ENCODE results near the gene SALL1. TPM values are rescaled to one million over a fixed set of nuclear protein-coding genes. Genes with fewer than 3 reads are reported as not detected.

The SALL1 gene
- total RNA-seq, 1 experiment from 2014 or later, result 101 TPM

DNA sequence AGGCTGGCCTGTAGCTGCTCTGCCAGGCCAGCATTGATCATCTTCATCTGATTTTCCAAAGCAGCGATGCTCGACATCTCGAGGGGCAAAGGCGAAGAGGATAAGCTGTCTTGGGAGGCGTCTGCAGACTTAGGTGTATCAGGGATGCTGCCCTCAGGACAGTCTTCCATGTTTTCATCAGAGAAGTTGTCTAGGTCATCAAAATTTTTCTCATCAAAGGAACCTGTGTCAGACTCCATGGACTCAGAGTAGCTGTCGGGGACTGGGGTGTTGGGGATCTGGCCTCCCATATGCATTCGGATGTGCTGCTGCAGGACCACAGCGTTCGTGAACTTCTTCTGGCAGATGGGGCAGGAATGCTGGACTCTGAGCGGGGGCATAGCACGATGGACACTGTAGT is 11.5 kb downstream of the SALL1 start:
- Histone ChIP-seq H3K9me3 (ENCODE audit: control insufficient read depth, low read depth, low read length) (no peaks in the 10 kb centered on the region), H3K23ac (ENCODE audit: insufficient read length, low read depth, low read length) (no peak overlapping the region), H3K79me2 (ENCODE audit: insufficient read depth, low read length) (peaks cover 9% of the 10 kb centered on the region; the same call in 1 of the 2 replicates), H2BK12ac (ENCODE audit: insufficient read length, low read depth, low read length) (no peak overlapping the region), H2BK5ac (ENCODE audit: insufficient read length, low read length) (no peak overlapping the region), H3K23me2 (ENCODE audit: insufficient read length, low read depth, low read length, poor library complexity, severe bottlenecking) (peaks cover 6% of the 10 kb centered on the region), H3T11ph (ENCODE audit: low read length) (no peak overlapping the region), H3K4ac (ENCODE audit: low read depth, low read length) (no peak overlapping the region), H4K5ac (ENCODE audit: insufficient read length, low read depth, low read length) (no peak overlapping the region), H3K27me3 (ENCODE audit: insufficient read depth, low read length) (no peaks in the 10 kb centered on the region), H2AK5ac (ENCODE audit: insufficient read length, low read length) (no peak overlapping the region), H3K79me1 (ENCODE audit: insufficient read depth, low read depth, low read length, poor library complexity, severe bottlenecking) (peaks cover 5% of the 10 kb centered on the region), H2BK20ac (ENCODE audit: low read depth, low read length, poor library complexity, severe bottlenecking) (no peak overlapping the region), H3K18ac (ENCODE audit: insufficient read length, low read depth, low read length) (no peak overlapping the region), H4K91ac (ENCODE audit: insufficient read length, low read depth, low read length) (no peak overlapping the region), H3K14ac (ENCODE audit: insufficient read depth, low read length) (no peak overlapping the region), H4K20me1 (ENCODE audit: control insufficient read depth, insufficient read depth, insufficient read length) (no peaks in the 10 kb centered on the region), H3K27ac (ENCODE audit: insufficient read length, low read depth, low read length) (no peak overlapping the region), H3K4me1 (ENCODE audit: insufficient read depth, low read length) (no peaks in the 10 kb centered on the region), H3K9ac (ENCODE audit: extremely low read depth, insufficient read length, low read length) (no peak overlapping the region), H4K8ac (replicated peaks; ENCODE audit: insufficient read length, low read depth, low read length) (no peak overlapping the region), H3K4me2 (ENCODE audit: insufficient read depth, insufficient read length, low read length) (no peak overlapping the region), H2BK120ac (ENCODE audit: low read depth, low read length, poor library complexity, severe bottlenecking) (no peak overlapping the region), H3K56ac (ENCODE audit: insufficient read length, low read depth, low read length) (no peak overlapping the region), H2BK15ac (ENCODE audit: low read depth, low read length) (no peak overlapping the region), H2AFZ (ENCODE audit: low read length) (no peak overlapping the region)
- TF ChIP-seq, protein P1, sequence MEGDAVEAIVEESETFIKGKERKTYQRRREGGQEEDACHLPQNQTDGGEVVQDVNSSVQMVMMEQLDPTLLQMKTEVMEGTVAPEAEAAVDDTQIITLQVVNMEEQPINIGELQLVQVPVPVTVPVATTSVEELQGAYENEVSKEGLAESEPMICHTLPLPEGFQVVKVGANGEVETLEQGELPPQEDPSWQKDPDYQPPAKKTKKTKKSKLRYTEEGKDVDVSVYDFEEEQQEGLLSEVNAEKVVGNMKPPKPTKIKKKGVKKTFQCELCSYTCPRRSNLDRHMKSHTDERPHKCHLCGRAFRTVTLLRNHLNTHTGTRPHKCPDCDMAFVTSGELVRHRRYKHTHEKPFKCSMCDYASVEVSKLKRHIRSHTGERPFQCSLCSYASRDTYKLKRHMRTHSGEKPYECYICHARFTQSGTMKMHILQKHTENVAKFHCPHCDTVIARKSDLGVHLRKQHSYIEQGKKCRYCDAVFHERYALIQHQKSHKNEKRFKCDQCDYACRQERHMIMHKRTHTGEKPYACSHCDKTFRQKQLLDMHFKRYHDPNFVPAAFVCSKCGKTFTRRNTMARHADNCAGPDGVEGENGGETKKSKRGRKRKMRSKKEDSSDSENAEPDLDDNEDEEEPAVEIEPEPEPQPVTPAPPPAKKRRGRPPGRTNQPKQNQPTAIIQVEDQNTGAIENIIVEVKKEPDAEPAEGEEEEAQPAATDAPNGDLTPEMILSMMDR (conservative IDR thresholded peaks at IDR 0.05), result no peak
- WGBS (ENCODE audit: extremely low coverage, insufficient read length, low lambda C conversion rate), result no CpG with 5 or more reads among the region's 11 CpGs
- peaks cover 30 to 55% of the 10 kb centered on the region in 2 experiments for H3K4me1 Mint-ChIP-seq
- H3K4me3 Mint-ChIP-seq, result no peak overlapping the region
- 0 out of 2 replicates have a peak, but pooled peaks cover 2% of the 10 kb centered on the region for H3K27me3 Mint-ChIP-seq (ENCODE audit: low read depth)
- no peaks in the 10 kb centered on the region for H3K9me3 Mint-ChIP-seq
- peaks cover 60 to 84% (median 81%) of the 10 kb centered on the region in 3 experiments for H3K36me3 Mint-ChIP-seq (ENCODE audit: insufficient read depth in 1 of 3, low read depth in 3 of 3)
- H3K27ac Mint-ChIP-seq, result no peak overlapping the region
- no peak for DNase-seq
